ENCODE measurements around the gene PTS.

The PTS gene

DNA sequence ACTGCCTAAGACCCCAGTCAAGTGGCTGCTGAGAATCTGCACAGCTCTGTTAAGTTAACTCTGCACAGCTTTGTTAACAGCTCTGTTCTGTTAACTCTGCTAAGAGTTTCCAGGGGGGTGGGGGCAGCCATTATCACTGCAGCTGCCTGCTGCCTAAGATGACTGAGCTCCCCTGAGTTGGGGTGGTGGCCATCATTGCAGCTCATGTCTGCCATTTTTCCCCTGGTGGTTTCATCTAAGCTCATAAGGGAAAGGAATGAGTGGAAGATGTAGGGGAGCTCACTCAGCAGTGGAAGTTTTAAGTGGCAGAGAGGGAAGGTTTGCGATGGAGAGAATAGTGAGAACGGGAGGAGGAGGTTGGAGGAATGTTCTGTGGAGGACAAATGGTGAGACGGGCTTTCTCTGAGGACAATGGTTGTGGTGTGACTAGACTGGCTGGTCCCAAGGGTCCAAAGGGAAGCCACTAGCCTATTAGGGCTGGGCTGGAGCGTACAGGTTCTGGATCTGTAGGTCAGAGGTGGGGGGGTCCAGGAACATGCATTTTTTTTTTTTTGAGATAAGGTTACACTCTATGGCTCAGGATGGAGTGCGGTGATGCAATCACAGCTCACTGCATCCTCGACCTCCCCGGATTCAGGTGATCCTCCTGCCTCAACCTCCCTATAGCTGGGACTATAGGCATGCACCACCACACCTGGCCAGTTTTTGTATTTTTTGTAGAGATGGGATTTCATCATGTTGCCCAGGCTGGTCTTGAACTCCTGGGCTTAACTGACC lies 48.0 kb downstream of the PTS start:
- no peaks in the 10 kb centered on the region for H3K36me3 Mint-ChIP-seq (ENCODE audit: low read depth)
- no peak overlapping the region for H3K27ac Mint-ChIP-seq
- peaks cover 12% of the 10 kb centered on the region for H3K27me3 Mint-ChIP-seq (ENCODE audit: low read depth)
- TF ChIP-seq, protein P1, sequence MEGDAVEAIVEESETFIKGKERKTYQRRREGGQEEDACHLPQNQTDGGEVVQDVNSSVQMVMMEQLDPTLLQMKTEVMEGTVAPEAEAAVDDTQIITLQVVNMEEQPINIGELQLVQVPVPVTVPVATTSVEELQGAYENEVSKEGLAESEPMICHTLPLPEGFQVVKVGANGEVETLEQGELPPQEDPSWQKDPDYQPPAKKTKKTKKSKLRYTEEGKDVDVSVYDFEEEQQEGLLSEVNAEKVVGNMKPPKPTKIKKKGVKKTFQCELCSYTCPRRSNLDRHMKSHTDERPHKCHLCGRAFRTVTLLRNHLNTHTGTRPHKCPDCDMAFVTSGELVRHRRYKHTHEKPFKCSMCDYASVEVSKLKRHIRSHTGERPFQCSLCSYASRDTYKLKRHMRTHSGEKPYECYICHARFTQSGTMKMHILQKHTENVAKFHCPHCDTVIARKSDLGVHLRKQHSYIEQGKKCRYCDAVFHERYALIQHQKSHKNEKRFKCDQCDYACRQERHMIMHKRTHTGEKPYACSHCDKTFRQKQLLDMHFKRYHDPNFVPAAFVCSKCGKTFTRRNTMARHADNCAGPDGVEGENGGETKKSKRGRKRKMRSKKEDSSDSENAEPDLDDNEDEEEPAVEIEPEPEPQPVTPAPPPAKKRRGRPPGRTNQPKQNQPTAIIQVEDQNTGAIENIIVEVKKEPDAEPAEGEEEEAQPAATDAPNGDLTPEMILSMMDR (IDR thresholded peaks at IDR 0.05; ENCODE audit: unreplicated experiment in 3 of 3), result no peak
- H3K4me3 Mint-ChIP-seq, result no peak overlapping the region
- H3K9me3 Mint-ChIP-seq, result no peaks in the 10 kb centered on the region
- H3K4me1 Mint-ChIP-seq, result no peaks in the 10 kb centered on the region

DNA sequence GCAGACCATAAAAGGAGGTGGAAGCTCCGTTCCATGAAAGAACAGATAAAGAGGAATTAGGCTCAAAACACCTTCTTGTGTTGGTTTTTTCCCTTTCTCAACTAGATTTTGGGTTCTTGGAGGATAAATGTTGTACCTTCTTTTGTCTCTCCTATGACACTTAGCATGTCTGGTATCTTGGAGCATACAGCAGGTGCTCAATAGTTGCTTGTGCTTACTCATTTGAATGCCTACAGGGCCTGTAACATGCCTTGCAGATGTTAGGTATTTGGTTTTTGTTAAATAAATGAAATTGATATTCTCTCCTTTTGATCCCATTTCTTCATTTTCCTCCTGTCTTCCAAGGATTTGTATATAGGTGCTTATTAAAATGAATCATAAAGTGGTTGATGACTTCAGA lies 50.8 kb downstream of the PTS start:
- H3K27me3 Mint-ChIP-seq (ENCODE audit: low read depth), result peaks cover 12% of the 10 kb centered on the region
- no peaks in the 10 kb centered on the region for H3K9me3 Mint-ChIP-seq
- TF ChIP-seq, protein P1 (IDR thresholded peaks at IDR 0.05; ENCODE audit: unreplicated experiment in 3 of 3), result no peak
- H3K27ac Mint-ChIP-seq, result no peak overlapping the region
- no peaks in the 10 kb centered on the region for H3K36me3 Mint-ChIP-seq (ENCODE audit: low read depth)
- H3K4me3 Mint-ChIP-seq, result no peak overlapping the region
- peaks cover 5% of the 10 kb centered on the region for H3K4me1 Mint-ChIP-seq

DNA sequence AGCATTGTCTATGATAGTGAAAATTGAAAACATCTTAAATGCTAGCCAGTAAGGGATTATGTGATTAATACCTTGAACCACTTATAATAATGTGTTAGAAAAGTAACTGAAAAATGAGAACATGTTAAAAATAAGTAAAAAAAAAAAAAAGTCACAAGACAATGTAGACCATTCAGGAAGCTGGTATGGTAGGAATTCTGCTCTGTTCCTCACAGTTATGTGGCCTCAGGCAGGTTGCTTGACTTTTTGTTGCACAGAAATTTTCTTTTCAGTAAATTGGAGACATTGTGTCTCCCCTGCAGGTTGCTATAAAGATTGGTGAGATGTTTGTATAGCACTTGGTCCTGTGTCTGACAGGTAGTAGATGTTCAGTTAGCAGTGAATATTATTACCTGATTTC lies 51.7 kb downstream of the PTS start:
- no peaks in the 10 kb centered on the region for H3K9me3 Mint-ChIP-seq
- H3K4me1 Mint-ChIP-seq, result peaks cover 5% of the 10 kb centered on the region
- H3K36me3 Mint-ChIP-seq (ENCODE audit: low read depth), result no peaks in the 10 kb centered on the region
- no peak overlapping the region for H3K4me3 Mint-ChIP-seq
- peaks cover 12% of the 10 kb centered on the region for H3K27me3 Mint-ChIP-seq (ENCODE audit: low read depth)
- H3K27ac Mint-ChIP-seq, result peak overlapping the region in 1 of 3 experiments; percentile 53
- TF ChIP-seq, protein P1 (IDR thresholded peaks at IDR 0.05; ENCODE audit: unreplicated experiment in 3 of 3), result no peak

DNA sequence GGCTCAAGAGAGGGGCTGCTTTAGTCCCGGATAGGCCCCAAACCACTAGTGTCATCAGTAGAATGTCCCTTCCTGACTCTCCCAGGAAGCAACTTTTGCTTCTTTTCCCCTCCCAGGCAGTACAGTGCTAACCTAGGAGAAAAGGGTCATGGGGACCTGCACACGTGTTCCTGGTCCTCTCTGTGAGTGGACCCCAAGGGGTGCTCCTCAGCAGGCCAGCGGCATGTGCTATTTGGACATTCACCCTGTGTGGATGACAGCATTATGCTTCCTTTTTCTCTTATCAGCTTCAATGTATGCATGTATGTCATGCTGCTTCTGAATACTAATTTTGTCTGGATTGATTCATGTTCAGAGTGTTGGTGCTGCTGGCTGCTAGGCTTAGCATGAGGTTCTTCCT lies 52.6 kb downstream of the PTS start:
- H3K36me3 Mint-ChIP-seq (ENCODE audit: low read depth), result no peaks in the 10 kb centered on the region
- H3K27ac Mint-ChIP-seq, result no peak overlapping the region
- peaks cover 9% of the 10 kb centered on the region for H3K27me3 Mint-ChIP-seq (ENCODE audit: low read depth)
- TF ChIP-seq, protein P1 (IDR thresholded peaks at IDR 0.05; ENCODE audit: unreplicated experiment in 3 of 3), result no peak
- peaks cover 5% of the 10 kb centered on the region for H3K4me1 Mint-ChIP-seq
- H3K9me3 Mint-ChIP-seq, result no peaks in the 10 kb centered on the region
- H3K4me3 Mint-ChIP-seq, result no peak overlapping the region

DNA sequence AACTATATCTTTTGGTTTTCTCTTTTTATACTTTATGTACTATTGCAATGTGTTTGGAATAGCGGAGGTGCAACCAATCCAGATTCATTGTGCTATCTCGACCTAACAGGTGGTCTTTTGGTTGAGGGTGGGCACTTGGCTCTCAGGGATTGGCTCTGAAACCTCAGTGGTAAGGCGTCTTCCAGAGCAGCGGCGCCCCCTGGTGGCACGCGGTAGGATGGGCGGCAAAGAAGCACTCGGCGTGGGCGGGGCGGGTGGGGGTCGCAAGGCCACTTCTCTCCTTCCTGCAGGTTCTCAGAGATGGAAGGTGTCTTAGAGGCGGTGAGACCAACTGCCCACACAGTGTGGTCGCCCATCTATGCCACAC lies 53.7 kb downstream of the PTS start:
- TF ChIP-seq, protein P1 (IDR thresholded peaks at IDR 0.05; ENCODE audit: unreplicated experiment in 3 of 3), result peak; percentile 66 to 81 (median 78)
- H3K27me3 Mint-ChIP-seq (ENCODE audit: low read depth), result peaks cover 9% of the 10 kb centered on the region
- H3K27ac Mint-ChIP-seq, result no peak overlapping the region
- H3K4me3 Mint-ChIP-seq, result peak overlapping the region; percentile 83 to 88 (median 87)
- no peaks in the 10 kb centered on the region for H3K9me3 Mint-ChIP-seq
- peaks cover 5% of the 10 kb centered on the region for H3K4me1 Mint-ChIP-seq
- no peaks in the 10 kb centered on the region for H3K36me3 Mint-ChIP-seq (ENCODE audit: low read depth)

Measured in nephron (organoid).